ENCODE measurements around the gene FSTL4.

DNA sequence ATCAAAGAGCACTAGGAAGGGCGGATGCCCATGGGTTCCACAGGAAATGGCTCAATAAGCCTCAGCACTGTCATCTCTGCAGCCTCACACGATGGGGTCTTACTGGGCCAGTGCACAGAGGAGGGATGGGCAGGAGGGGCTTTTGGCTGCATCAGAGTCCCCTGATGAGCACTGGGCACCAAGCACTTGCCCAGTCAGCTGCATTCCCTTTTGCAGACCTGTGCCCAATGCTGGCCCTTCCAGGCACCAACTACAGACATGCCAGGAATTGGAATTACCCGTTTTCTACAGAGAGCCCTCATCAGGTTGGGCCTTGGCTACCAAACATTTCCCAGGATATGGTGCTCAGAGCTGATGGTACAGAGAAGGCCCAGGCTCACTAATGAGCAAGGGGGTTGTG lies 378.1 kb downstream of the FSTL4 start:
- no peak for TF ChIP-seq POLR2A (IDR thresholded peaks at IDR 0.05)
- TF ChIP-seq, protein P1, sequence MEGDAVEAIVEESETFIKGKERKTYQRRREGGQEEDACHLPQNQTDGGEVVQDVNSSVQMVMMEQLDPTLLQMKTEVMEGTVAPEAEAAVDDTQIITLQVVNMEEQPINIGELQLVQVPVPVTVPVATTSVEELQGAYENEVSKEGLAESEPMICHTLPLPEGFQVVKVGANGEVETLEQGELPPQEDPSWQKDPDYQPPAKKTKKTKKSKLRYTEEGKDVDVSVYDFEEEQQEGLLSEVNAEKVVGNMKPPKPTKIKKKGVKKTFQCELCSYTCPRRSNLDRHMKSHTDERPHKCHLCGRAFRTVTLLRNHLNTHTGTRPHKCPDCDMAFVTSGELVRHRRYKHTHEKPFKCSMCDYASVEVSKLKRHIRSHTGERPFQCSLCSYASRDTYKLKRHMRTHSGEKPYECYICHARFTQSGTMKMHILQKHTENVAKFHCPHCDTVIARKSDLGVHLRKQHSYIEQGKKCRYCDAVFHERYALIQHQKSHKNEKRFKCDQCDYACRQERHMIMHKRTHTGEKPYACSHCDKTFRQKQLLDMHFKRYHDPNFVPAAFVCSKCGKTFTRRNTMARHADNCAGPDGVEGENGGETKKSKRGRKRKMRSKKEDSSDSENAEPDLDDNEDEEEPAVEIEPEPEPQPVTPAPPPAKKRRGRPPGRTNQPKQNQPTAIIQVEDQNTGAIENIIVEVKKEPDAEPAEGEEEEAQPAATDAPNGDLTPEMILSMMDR (IDR thresholded peaks at IDR 0.05) = no peak
- no peak for TF ChIP-seq EP300 (IDR thresholded peaks at IDR 0.05)
- TF ChIP-seq POLR2AphosphoS5 (IDR thresholded peaks at IDR 0.05) = no peak

Data from upper lobe of left lung (tissue), 4 donors.